GM06990 (cell line): ENCODE results near the gene CMSS1.
A peak's percentile ranks its signal among the peaks of the same experiment; 100 is the strongest.

Experiments
- DNase-seq: peaks from one replicate; pipeline ENCODE4 v3.0.0-alpha.2; 2011; ENCODE audit not compliant: insufficient read length; ENCODE audit errors: extremely low read depth
- H3K27me3 ChIP-seq: replicated peaks from 2 replicates; pipeline ENCODE4 v1.6.0; 2011; ENCODE audit warnings: low read length; ENCODE audit not compliant: control insufficient read depth, insufficient read depth
- H3K36me3 ChIP-seq: 2 replicates; pipeline ENCODE4 v1.5.1; 2011; ENCODE audit warnings: low read length; ENCODE audit not compliant: control insufficient read depth, insufficient read depth
- H3K4me3 ChIP-seq: replicated peaks from 2 replicates; pipeline ENCODE4 v1.5.1; 2011; ENCODE audit warnings: low read depth, mild to moderate bottlenecking, control low read depth, low read length
- TF ChIP-seq, protein P1 (sequence below): IDR thresholded peaks from 2 replicates; pipeline ENCODE4 v1.5.1; 2011; ENCODE audit warnings: low read length, control low read depth, mild to moderate bottlenecking, inconsistent platforms; ENCODE audit not compliant: insufficient read depth, poor library complexity, severe bottlenecking

Gene CMSS1

DNA sequence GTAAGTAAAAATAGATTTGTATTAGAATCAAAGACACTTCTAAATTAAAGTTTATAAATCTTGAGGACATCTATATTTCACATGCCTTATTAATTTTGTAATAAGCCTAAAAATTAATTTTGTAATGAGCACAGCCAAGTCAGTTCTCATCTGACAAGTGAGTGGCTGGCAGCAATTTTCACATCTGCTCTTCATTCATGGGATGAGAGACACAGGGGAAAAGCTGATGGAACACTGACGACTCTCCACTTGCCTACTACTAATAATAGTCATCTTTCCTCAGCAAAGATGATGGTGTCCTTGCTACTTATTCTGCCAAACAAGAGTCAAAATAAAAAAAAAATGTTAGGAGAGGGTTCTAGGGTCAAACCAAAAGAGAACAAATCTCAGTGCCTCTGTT lies 14.4 kb upstream of the CMSS1 start:
- TF ChIP-seq, protein P1, sequence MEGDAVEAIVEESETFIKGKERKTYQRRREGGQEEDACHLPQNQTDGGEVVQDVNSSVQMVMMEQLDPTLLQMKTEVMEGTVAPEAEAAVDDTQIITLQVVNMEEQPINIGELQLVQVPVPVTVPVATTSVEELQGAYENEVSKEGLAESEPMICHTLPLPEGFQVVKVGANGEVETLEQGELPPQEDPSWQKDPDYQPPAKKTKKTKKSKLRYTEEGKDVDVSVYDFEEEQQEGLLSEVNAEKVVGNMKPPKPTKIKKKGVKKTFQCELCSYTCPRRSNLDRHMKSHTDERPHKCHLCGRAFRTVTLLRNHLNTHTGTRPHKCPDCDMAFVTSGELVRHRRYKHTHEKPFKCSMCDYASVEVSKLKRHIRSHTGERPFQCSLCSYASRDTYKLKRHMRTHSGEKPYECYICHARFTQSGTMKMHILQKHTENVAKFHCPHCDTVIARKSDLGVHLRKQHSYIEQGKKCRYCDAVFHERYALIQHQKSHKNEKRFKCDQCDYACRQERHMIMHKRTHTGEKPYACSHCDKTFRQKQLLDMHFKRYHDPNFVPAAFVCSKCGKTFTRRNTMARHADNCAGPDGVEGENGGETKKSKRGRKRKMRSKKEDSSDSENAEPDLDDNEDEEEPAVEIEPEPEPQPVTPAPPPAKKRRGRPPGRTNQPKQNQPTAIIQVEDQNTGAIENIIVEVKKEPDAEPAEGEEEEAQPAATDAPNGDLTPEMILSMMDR: no peak
- H3K27me3 ChIP-seq: no peaks in the 10 kb centered on the region
- no peak overlapping the region for H3K4me3 ChIP-seq
- DNase-seq: no peak
- H3K36me3 ChIP-seq: no peaks in the 10 kb centered on the region

DNA sequence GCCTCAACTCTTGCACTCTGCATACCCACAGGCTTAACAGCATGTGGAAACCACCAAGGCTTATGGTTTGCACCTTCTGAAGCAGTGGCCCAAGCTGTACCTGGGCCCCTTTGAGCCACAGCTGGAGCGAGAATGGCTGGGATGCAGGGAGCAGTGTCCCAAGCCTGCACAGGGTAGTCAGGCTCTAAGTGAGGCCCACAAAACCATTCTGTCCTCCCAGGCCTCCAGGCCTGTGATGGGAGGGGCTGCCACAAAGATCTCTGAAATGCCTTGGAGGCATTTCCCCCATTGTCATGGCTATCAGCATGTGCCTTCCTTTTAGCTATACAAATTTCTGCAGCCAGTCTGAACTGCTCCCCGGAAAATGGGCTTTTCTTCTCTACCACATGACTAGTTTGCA lies 12.5 kb upstream of the CMSS1 start:
- TF ChIP-seq, protein P1: no peak
- Histone ChIP-seq H3K27me3 (no peaks in the 10 kb centered on the region), H3K36me3 (no peaks in the 10 kb centered on the region)

DNA sequence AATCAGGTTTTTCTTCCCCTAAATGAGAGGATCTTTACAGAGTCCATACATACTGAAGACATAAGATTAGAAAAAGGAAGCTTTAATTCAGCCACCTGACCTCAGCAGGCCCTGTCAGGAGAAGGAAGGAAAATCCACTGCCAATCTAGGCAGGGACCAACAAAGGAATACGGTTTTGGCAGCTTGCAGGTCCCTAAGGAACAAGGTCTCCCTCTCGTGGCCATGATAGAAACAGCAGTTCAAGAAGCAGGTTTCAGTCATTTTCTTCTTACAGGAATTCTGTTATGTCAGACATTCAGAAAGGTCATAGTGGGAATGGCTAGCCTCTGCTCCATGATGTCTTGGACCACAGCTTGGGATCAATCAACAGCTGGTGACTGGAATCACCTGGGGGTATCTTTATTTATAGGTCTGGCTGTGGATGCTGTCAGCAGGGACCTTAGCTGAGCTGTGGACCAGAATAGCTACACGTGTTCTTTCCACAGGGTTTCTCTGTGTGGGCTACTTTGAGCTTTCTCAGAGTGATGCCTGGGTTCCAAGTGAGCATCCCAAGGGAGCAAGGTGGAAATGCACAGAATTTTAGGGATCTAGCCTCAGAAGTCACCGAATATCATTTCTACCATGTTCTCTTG lies 9.4 kb upstream of the CMSS1 start:
- no peak overlapping the region for H3K4me3 ChIP-seq
- no peaks in the 10 kb centered on the region for H3K27me3 ChIP-seq
- no peak for DNase-seq
- TF ChIP-seq, protein P1: peak; percentile 85
- H3K36me3 ChIP-seq: no peaks in the 10 kb centered on the region

More for the DNA sequence above, 12.5 kb upstream of the CMSS1 start:
- DNase-seq: no peak
- no peak overlapping the region for H3K4me3 ChIP-seq

- Histone ChIP-seq H3K27me3 (no peaks in the 10 kb centered on the region), H3K36me3 (no peaks in the 10 kb centered on the region), H3K4me3 (no peak overlapping the region)
- DNase-seq: no peak
- TF ChIP-seq, protein P1: no peak
Measured at GRCh38 chr3:99809565-99809964, 8.1 kb upstream of the CMSS1 start.

GRCh38 chr3:99810403-99810802 lies 7.3 kb upstream of the CMSS1 start:
- no peak for DNase-seq
- TF ChIP-seq, protein P1: no peak
- Histone ChIP-seq H3K4me3 (no peak overlapping the region), H3K27me3 (no peaks in the 10 kb centered on the region), H3K36me3 (no peaks in the 10 kb centered on the region)

GRCh38 chr3:99817047-99817436 lies 620 bp upstream of the CMSS1 start:
- Histone ChIP-seq H3K4me3 (peak overlapping the region; percentile 90), H3K36me3 (no peaks in the 10 kb centered on the region), H3K27me3 (no peaks in the 10 kb centered on the region)
- DNase-seq: no peak
- TF ChIP-seq, protein P1: no peak
